Mononuclear cell (primary cell): ENCODE results near the gene KLHL22. TPM values are rescaled to one million over a fixed set of nuclear protein-coding genes. Genes with fewer than 3 reads are reported as not detected.

Source experiments
- H3K27me3 ChIP-seq: 2 replicates; pipeline ENCODE4 v1.6.0; 2011; ENCODE audit warnings: low read length, control low read depth; ENCODE audit not compliant: insufficient read depth
- H3K4me1 ChIP-seq: 2 replicates; pipeline ENCODE4 v1.5.1; 2011; ENCODE audit warnings: mild to moderate bottlenecking, low read length, control low read depth; ENCODE audit not compliant: insufficient read depth
- H3K4me3 ChIP-seq: 2 replicates; pipeline ENCODE4 v1.5.1; 2011; ENCODE audit warnings: mild to moderate bottlenecking, low read length, moderate library complexity
- H3K9me3 ChIP-seq: 2 replicates; pipeline ENCODE4 v1.5.1; 2011; ENCODE audit warnings: low read depth, mild to moderate bottlenecking, control low read depth, low read length
- total RNA-seq: library from RNA; depleted of rRNA; stranded (reverse); fragments of >200 nt; gene quantifications from one replicate; pipeline ENCODE4 v1.2.3, GENCODE V29; 2012

Gene KLHL22
- total RNA-seq, 1 donor: 23.6 TPM

DNA sequence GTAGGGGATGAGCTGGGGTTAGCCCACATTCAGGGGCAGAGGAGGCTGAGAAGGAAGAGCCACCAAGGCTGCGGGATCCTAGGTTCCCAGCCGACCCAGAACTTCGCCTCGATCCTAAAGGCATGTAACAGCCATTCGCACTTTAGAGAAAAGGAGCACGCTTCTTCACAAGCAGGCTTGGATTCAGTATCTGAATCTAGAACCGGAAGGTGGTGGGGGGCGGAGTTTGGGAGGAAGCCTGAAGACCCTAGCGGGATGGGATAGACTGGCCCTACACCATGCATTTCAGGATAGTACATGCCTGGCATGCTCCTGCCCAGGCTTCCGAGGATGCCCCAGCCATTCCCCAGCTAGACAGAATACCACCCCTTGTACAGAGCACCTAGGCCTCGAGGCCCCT is 62.4 kb downstream of the KLHL22 start:
- H3K4me3 ChIP-seq: no peak overlapping the region
- H3K27me3 ChIP-seq: peaks cover 50% of the 10 kb centered on the region
- H3K9me3 ChIP-seq: no peaks in the 10 kb centered on the region
- peaks cover 47% of the 10 kb centered on the region for H3K4me1 ChIP-seq

DNA sequence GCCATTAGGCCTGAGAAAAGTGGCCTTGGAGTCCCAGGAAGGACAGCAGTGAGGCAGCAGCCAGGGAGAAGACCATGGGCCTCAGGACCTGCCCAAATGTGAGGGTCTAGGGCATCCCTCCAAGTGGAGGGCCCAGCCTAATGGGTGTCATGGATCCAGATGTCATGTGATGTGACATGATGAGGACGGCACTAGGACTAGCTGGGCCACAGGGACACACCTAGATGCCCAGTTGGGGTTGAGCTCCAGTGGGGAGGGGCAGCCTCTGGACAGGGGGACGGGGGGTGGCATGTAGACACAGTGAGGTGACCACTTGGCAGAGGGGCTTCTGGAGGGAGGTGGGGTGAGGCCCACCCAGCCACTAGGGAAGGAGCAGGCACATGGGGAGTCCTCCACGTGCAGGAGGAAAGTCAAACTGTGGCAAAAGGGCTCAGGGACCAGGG is 63.3 kb downstream of the KLHL22 start:
- H3K4me3 ChIP-seq: no peak overlapping the region
- H3K9me3 ChIP-seq: no peaks in the 10 kb centered on the region
- peaks cover 52% of the 10 kb centered on the region for H3K27me3 ChIP-seq
- H3K4me1 ChIP-seq: peaks cover 41% of the 10 kb centered on the region

GRCh38 chr22:20431511-20432192 is 63.9 kb downstream of the KLHL22 start:
- H3K9me3 ChIP-seq: no peaks in the 10 kb centered on the region
- H3K4me3 ChIP-seq: no peak overlapping the region
- peaks cover 52% of the 10 kb centered on the region for H3K27me3 ChIP-seq
- H3K4me1 ChIP-seq: peaks cover 35% of the 10 kb centered on the region

- H3K27me3 ChIP-seq: peaks cover 53% of the 10 kb centered on the region
- H3K4me1 ChIP-seq: peaks cover 30% of the 10 kb centered on the region
- no peak overlapping the region for H3K4me3 ChIP-seq
- H3K9me3 ChIP-seq: no peaks in the 10 kb centered on the region
These were observed 64.7 kb downstream of the KLHL22 start for GRCh38 chr22:20430720-20431510.

DNA sequence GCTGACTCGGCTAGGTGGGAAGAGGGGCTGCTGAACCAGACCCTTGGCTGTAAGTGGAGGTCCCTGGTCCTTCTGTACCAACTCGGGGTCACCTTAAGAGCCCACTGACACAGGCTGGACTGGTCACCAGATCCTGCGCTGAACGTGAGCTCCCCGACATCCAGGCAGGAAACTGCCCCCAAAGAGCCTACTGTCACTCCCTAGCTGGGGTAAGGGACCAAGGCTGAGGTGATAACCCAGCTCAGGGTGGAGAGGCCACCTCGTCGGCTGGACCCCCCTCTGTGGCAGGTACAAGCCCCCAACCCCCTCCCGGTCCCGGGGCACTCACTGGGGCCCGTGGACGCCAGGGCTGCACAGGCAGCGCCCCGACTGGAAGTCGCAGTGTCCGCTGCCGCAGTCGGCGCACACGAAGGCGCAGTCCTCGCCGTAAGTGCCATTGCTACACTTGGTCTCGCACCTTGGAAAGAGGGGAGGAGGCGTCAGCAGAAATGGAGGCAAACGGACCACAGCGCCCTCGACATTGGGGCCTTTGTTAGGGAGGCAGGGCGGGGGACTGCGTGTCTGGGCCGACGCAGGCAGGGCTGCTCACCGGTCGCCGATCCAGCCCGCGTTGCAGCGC is 65.4 kb downstream of the KLHL22 start:
- Histone ChIP-seq H3K9me3 (no peaks in the 10 kb centered on the region), H3K4me3 (no peak overlapping the region), H3K27me3 (peaks cover 47% of the 10 kb centered on the region), H3K4me1 (peaks cover 32% of the 10 kb centered on the region)

DNA sequence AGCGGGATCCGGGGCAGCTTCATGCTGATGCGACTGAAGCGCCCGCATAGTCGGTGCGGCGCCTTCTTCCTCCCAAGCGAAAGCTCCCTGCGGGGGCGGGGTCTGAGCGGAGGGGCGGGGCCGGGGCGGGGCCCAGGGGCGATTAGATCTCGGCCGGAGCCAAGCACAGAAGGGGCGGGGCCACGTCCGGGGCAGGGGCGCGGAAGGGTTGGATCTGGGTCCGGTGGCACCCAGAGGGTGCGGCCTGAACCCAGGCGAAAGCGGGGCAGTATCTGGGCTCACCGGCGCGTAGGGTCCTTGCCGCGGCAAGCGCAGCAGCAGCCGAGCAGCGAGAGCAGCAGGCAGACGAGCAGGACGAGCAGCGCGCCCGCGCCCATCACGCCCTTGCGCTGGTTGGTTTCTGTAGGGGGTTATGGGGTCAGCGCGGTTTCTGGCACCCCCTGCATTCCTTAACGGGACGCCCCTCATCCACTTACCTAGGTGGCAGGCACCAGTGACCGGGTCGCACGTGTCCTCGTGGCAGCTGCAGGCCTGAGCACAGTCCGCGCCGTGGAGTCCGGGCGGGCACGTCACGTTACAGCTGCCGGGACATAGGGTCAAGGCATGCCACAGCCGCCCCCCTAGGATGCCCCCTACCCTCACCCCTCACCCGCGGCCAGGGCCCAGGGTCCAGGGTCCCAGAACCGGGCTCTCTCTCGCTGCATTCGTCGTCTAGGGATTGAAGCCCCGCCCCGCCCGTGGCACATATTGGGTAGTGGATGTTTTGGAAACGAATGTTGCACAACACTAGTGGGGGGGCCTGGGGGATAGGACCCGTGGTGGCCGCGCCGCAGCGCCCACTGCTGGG is 66.1 kb downstream of the KLHL22 start:
- Histone ChIP-seq H3K4me3 (peak overlapping the region; percentile 41), H3K27me3 (peaks cover 42% of the 10 kb centered on the region), H3K9me3 (no peaks in the 10 kb centered on the region), H3K4me1 (peaks cover 32% of the 10 kb centered on the region)

- Histone ChIP-seq H3K4me3 (no peak overlapping the region), H3K27me3 (peaks cover 40% of the 10 kb centered on the region), H3K9me3 (no peaks in the 10 kb centered on the region), H3K4me1 (peaks cover 32% of the 10 kb centered on the region)
These were observed 66.9 kb downstream of the KLHL22 start for GRCh38 chr22:20428496-20429253.

GRCh38 chr22:20427945-20428417 is 67.6 kb downstream of the KLHL22 start:
- peaks cover 40% of the 10 kb centered on the region for H3K27me3 ChIP-seq
- peaks cover 32% of the 10 kb centered on the region for H3K4me1 ChIP-seq
- H3K4me3 ChIP-seq: no peak overlapping the region

DNA sequence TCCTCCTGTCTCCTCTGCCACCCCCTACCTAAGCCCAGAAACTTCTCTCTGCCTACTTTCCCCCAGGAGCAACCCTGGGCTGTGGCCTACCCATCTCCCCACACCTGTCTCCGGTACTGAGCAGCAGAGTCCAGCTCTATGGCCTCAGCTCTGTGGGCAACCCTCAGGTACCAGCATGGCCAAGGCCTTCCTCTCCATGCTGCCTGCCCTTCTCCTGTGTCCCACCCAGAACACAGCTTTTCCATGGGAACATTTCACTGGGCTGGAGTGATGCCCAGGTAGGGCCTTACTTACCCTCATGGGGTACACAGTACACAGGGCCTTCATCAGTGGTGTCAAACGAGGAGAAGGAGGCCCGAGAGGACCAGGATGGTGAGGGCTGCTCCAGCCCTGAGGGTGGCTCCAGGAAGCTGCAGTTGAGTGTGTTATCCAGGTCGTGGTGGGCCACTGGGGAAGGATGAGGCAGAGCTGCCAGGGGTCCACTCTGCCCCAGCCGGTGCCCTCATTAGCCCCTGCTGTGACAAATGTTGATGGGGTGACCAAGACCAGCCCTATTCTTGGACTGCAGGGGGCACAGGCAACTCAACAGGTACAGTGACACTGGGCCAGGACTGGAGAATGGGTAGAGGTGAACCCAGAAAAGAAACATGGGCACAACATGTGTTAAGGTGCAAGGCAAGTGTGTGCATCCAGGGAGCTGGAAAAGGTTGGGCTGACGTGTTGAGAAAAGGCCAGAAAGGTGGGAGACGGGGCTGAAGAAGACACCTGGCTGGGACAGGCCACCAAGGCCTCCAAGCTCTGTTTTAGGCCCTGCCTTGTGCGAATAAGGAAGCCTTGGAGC is 68.3 kb downstream of the KLHL22 start:
- H3K4me3 ChIP-seq: no peak overlapping the region
- H3K9me3 ChIP-seq: no peaks in the 10 kb centered on the region
- peaks cover 40% of the 10 kb centered on the region for H3K27me3 ChIP-seq
- H3K4me1 ChIP-seq: peaks cover 32% of the 10 kb centered on the region

More at GRCh38 chr22:20427945-20428417, 67.6 kb downstream of the KLHL22 start:
- H3K9me3 ChIP-seq: no peaks in the 10 kb centered on the region

DNA sequence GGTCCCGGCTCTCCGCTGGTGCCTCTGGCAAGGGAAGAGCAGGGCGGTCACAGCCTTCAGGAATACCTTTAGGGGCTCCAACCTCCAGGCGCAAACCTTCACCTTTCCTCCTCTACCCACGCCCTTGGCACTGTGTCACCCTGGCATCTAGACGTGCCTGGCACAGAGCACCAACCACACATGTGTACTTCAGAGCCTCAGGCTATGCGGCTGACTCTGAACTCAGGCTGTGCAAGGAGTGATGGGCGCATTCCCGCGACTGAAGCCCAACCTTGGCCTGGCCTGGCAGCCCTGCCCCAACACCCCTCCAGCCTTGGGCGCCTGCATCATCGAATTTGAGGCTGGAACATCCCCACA is 69.4 kb downstream of the KLHL22 start:
- peaks cover 29% of the 10 kb centered on the region for H3K4me1 ChIP-seq

GRCh38 chr22:20425566-20426258 is 69.9 kb downstream of the KLHL22 start:
- H3K9me3 ChIP-seq: no peaks in the 10 kb centered on the region
- peaks cover 23% of the 10 kb centered on the region for H3K4me1 ChIP-seq
- peaks cover 33% of the 10 kb centered on the region for H3K27me3 ChIP-seq
- no peak overlapping the region for H3K4me3 ChIP-seq

More for the DNA sequence above, 69.4 kb downstream of the KLHL22 start:
- H3K4me3 ChIP-seq: no peak overlapping the region
- H3K27me3 ChIP-seq: peaks cover 33% of the 10 kb centered on the region
- H3K9me3 ChIP-seq: no peaks in the 10 kb centered on the region

DNA sequence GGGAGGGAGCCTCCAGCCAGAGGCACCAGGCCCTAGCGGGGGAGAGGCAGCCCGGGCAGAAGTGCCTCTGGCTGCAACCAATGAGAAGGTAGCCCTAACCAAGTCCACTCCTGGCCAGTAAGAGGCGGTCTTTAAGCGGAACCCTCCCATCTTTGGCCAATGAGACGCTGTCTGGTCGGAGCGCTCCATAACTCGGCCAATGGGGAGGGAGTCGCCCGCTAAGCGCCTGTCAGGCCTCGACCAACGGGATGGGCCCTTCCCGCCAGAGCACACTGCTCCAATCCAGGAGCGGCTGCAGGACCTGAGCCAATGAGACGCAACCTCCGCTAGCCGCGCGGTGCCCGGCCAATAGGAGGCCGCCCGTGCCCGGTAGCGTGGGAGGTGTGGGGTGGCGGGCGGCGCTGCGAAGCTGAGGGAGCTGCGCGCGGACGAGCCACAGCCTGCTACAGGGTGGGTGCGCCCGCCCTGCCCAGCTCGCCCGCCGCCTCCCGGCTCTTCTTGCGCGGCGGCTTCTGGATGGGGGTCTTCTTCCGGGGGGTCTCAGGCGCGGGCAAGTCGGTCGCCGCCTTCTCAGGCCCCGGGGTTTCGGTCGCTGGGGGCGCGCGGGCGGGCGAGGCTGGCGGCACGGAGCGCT is 70.5 kb downstream of the KLHL22 start:
- Histone ChIP-seq H3K9me3 (no peaks in the 10 kb centered on the region), H3K4me1 (peaks cover 17% of the 10 kb centered on the region), H3K4me3 (no peak overlapping the region), H3K27me3 (peaks cover 27% of the 10 kb centered on the region)
